GM19240 (cell line): ENCODE results near the gene CNNM4.

ENCODE experiments used
- DNase-seq: peaks from one replicate; pipeline ENCODE4 v3.0.0; 2011; ENCODE audit warnings: low spot score; ENCODE audit not compliant: insufficient read length

Gene CNNM4

GRCh38 chr2:96758987-96759386 is 1.7 kb upstream of the CNNM4 start:
- no peak for DNase-seq

DNA sequence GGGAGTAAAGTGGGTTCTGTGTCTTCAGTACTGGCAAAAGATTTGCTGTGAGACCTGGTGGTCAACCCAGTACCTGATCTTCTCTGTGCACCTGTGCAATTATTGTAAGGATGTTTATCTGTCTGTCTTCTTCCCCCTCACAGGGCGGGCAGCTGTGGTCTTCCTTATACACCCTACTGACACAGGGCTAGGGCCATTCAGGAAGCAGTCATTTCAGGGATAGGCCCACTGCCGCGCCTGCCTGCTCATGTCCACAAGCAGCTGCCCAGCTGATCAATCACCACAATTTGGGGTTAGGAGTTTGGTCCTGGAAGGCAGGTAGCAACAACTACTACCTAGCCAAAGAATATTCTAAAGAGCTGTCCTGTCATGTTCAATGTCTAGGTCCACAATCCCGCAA is 1.2 kb upstream of the CNNM4 start:
- DNase-seq: no peak

GRCh38 chr2:96760986-96761832 is 507 bp downstream of the CNNM4 start:
- no peak for DNase-seq

DNA sequence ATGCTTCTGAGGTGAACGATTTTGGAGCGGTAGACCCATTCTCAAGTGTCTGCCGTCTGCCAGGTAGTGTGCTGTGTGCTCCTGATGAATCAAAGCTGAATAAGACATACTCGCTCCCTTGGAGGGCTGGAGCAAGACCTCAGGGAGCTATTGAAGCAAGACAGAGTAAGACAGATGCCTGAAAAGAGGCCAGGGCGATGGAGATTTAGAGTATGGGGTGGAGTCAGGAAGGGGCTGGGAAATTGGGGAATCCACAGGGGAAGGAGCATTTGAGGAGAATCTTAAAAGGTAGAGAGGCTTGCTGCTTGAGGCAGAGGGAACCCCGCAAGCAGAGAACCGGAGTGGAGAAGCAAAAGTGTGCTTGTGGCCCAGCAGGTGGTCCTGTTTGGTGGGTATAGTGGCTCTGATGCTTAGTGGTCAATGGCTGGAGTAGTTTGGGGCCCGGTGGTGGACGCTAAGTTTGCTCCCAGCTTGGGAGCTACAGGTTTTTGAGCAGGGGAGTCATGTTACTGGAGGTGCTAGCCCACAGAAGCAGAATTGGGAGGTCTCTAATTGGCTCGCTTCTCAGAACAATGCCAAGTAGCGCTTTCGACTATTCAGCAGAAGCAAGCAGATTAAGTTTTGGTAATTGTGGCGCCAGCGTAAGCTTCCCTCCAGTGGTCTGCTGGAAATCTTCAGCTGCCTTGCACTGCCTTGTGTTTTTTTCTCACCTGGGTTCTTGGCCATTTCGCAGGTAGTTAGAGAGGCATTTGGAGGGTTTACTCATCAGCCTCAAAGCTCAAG is 2.0 kb downstream of the CNNM4 start:
- no peak for DNase-seq

DNA sequence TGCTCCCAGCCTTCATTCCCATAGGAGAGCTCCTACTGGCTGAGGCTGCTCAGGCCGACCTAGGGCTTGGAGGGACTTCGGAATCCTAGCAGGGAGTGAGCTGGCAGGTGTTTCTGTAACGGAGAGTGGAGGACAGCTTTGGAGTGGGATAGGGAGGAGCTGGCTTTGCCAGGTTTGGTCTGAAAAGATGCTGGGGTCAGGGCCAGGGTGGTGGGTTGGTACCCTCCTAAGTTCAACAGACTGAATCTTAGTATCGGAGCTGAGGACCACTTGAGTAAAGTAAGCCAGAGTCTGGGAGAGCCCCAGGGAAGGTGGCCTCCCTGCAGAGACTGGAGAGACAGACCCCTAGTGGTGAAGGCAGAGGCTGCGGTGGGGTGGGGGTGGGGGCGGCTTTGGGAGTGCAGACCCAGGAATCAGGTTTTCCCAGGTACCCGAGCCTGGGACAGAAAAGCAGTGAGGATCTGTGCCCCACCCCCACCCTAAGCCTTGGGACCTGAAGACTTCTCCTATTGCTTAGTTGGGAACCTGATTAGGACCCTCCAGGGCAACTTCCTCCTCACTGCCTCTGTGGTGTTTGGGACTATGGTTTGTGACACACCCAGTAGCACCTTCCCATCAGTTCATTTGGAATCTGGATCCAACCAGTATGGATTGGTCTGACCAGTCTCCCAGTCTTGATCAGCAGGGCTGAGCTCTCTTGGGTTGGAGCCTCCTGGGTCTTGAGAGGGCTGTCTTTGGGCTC is 3.0 kb downstream of the CNNM4 start:
- no peak for DNase-seq

- DNase-seq: no peak
Observed at GRCh38 chr2:96764253-96764637, 3.5 kb downstream of the CNNM4 start.

GRCh38 chr2:96767135-96767871 is 6.6 kb downstream of the CNNM4 start:
- DNase-seq: no peak

DNA sequence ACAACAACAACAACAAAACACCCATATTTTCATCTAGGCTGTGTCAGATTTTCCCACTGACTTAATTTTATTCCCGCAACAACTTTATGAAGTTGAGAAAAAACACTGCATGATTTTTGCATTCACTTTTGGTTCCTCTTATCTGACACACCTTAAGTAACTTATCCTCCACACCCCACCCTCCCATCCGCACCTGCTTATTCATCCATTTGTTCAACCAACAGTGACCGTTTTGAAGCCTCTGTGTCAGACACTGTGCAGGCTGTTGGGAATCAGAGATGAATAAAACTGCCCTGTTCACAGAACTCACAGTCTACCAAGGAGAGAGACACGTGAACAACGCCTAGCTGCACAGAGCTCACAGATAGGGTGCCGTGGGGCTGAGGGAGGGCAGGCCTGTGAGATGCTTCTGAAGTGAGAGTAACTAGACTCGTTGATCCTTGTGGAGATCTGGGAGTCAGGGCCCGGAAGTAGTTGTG is 7.4 kb downstream of the CNNM4 start:
- DNase-seq: no peak

DNA sequence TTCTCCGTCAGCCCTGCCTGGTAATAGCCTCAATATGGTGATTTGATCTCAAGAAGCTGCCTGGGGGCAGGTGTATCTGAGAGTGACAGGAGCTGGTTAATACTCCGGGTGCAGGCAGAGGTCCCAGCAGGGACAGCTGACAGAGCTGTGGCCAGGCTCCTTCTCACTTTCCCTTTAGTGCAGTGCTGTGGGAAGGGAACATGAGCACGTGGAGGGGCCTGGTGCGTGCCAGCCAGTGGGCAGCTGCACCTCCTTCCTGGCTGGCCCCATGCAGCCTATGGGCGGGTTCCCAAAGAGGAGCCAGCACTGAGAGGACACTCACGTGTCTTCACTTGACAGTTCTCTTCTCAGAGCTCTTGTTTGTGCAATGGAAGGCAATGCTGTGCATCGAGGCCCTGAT is 9.1 kb downstream of the CNNM4 start:
- no peak for DNase-seq

DNA sequence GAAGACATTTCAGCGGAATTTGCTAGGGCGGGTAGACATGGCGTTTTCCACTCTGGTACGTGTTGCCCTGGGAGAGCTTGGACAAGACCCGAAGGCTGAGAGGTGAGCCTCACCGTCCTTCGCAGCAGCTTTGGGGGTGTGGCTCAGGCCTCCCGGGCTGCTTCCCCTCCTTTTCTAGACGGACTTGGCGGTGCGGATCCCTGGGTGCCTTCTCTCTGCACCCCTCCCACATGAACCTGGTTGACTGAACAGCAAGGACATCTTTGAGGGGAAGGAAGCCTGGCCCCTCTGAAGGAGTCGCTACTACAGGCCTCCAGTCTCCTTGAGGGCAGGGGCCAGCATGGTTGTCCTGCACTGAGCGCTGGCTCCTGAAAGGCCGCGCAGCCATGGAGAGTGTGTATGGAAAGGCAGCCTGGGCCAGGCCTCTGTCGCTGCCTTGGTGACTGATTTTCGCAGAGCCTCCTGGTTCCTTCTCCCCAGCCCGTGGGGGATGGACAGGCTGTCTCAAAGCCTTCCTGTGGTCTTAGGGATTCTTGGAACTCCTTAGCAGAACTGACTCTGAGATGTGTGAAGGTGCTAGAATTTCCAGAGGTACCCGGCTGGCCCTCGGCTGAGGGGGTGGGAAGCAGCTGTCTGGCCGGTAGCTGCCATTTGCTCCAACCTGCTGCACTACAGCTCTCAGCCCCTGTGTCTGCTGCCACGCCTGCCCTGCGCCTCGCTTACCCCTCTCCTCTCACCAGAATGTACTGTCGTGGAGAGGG is 9.9 kb downstream of the CNNM4 start:
- no peak for DNase-seq

DNA sequence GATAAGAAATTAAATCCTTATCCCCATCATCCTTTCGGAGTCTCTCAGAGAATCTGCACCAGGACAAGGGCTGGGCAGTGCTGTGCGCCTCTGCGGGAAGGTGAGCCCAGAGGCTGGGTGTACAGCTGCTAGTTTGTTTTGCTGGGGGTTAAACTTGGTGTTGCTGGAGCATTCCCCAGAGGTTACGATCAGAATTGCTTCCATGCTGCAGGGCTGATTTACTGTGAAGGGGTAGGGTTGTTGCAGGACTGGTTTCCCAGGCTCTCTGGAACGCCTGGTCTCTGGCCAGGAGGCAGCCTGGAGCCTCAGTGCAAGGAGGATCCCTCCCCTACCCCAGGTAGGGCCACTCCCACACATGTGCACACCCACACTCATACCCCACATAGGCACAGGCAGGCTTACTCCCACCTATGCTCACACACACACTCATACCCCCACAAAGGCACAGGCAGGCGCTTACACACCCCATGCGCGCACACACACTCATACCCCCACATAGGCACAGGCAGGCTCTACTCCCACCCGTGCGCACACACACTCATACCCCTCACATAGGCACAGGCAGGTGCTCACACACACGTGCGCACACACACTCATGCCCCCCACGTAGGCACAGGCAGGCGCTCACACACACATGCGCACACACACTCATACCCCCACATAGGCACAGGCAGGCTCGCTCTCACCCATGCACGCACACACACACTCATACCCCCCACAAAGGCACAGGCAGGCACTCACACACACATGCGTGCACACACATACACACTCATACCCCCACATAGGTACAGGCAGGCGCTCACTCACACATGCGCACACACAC is 11.3 kb downstream of the CNNM4 start:
- DNase-seq: no peak

- no peak for DNase-seq
Observed at GRCh38 chr2:96772903-96773671, 12.4 kb downstream of the CNNM4 start.

DNA sequence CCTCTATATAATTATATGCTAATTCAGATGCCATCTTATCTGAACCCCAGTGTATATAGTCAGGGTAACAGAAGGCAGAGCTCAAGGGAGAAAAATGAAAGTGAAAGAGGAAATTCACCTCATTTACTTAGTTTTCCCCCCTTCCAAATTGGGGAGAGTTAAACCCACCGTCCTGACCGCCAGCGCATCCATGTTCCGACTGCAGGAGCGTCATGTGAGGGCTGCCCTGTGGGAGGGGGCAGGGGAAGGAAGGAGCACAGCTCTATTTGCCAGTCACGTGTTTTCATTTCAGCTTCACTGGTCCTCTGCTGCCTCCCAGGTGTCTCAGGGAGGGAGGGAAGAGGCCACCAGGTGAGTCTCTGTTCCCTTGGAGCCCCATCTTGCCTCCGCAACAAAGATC is 13.2 kb downstream of the CNNM4 start:
- no peak for DNase-seq

DNA sequence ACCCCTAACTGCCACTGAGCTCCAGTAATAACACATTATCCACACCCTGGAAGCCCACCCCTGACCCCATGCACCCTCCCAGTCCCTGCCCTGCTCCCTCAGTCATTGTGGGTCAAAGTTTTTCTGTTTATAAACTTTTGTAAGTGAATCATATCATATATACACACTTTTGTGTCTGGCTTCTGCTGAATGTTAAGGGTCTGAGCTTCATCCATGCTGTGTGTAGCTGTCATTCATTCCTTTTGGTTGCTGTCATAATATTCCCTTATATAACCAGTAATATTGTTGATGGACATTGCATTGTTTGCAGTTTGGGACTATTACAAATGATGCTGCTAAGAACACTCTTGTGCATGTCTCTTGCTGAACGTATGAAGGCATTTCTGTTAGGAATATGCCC is 14.5 kb downstream of the CNNM4 start:
- DNase-seq: no peak

- DNase-seq: no peak
Observed at GRCh38 chr2:96783388-96783787, 22.7 kb downstream of the CNNM4 start.

GRCh38 chr2:96787411-96787810 is 26.7 kb downstream of the CNNM4 start:
- DNase-seq: no peak

DNA sequence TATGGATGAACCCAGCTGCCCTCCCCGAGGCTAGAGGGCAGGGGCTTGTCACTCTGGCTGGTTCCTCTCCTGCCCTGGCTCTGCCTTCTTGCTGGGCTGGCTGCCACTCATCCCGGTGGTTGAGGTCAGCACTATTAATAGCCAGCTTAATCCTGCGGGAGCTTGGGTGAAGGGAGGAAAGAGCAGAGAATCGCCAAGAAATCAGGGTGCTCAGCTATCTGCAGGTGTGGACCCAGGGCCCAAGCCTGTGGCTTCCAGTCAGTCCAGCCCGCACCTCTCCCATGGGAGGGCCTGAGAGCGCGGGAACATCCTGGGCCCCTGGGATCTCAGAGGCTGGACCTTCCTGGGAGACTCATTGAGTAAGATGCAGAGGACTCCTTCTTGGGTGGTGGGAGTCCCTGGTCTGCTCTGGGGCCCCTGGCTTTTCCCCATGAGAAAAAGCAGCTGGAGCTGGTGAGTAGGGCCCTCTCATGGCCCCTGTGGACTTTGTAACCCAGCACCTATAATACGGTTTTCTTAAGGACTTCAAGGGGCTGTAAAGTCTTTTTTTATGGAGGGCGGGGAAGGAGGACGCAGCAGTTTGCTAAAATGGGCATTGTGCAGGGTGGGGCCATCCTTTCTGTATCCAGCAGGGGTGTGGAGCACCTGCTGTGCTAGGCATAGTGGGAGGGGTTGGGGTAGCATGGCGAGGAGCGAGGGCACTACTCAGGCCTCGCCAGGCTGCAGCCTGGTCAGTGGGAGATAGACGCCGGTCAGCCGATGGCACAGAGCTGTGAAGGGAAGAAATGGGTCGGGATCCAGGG is 27.9 kb downstream of the CNNM4 start:
- DNase-seq: no peak

- DNase-seq: no peak
Observed at GRCh38 chr2:96789245-96789617, 28.5 kb downstream of the CNNM4 start.
